Endothelial cell of umbilical vein (primary cell): ENCODE data around the gene TMEM151A.

Experiments used
- EZH2 ChIP-seq: IDR thresholded peaks from 2 replicates; pipeline ENCODE4 v1.6.1; 2012; ENCODE audit warnings: borderline replicate concordance, low read depth, mild to moderate bottlenecking, moderate library complexity, low read length, inconsistent platforms; ENCODE audit not compliant: severe bottlenecking
- FOS ChIP-seq: IDR thresholded peaks from 2 replicates; pipeline ENCODE4 v1.6.1; 2011; ENCODE audit warnings: mild to moderate bottlenecking, low read length, moderate library complexity, borderline replicate concordance; ENCODE audit not compliant: insufficient read depth
- GATA2 ChIP-seq: IDR thresholded peaks from 2 replicates; pipeline ENCODE4 v1.7.0; 2011; ENCODE audit warnings: low read depth, mild to moderate bottlenecking, moderate library complexity, mixed read lengths, low read length; ENCODE audit not compliant: insufficient read length, insufficient read depth
- JUN ChIP-seq: IDR thresholded peaks from 2 replicates; pipeline ENCODE4 v1.6.1; 2011; ENCODE audit warnings: borderline replicate concordance, low read depth; ENCODE audit not compliant: insufficient read length, insufficient read depth
- MAX ChIP-seq: IDR thresholded peaks from 2 replicates; pipeline ENCODE4 v1.6.1; 2011; ENCODE audit not compliant: insufficient read depth, insufficient read length
- MYC ChIP-seq: IDR thresholded peaks from one replicate; pipeline ENCODE4 v1.6.1; 2011; ENCODE audit warnings: mild to moderate bottlenecking, low read depth, low read length
- POLR2A ChIP-seq: IDR thresholded peaks from 2 replicates; pipeline ENCODE4 v1.6.1; 2012; ENCODE audit warnings: low read depth, mild to moderate bottlenecking, control low read depth, low read length
- POLR2AphosphoS5 ChIP-seq: IDR thresholded peaks from 2 replicates; pipeline ENCODE4 v1.6.1; 2012; ENCODE audit warnings: low read depth, mild to moderate bottlenecking, control low read depth, low read length, moderate library complexity; ENCODE audit not compliant: insufficient read depth
- TF ChIP-seq, protein P1 (sequence below), 2 donors: IDR thresholded peaks; 1 replicate in 1 of 2; 2 replicates in 1 of 2; pipeline ENCODE4 v1.5.1; 2011; ENCODE audit warnings: low read length in 2 of 2, mild to moderate bottlenecking in 2 of 2, moderate library complexity in 2 of 2, control low read depth in 1 of 2, inconsistent platforms in 1 of 2, low read depth in 1 of 2; ENCODE audit not compliant: insufficient read depth in 1 of 2; ENCODE audit errors: extremely low read depth in 1 of 2

GRCh38 chr11:66247801-66248200 is 43.9 kb upstream of the TMEM151A start:
- TF ChIP-seq, protein P1, sequence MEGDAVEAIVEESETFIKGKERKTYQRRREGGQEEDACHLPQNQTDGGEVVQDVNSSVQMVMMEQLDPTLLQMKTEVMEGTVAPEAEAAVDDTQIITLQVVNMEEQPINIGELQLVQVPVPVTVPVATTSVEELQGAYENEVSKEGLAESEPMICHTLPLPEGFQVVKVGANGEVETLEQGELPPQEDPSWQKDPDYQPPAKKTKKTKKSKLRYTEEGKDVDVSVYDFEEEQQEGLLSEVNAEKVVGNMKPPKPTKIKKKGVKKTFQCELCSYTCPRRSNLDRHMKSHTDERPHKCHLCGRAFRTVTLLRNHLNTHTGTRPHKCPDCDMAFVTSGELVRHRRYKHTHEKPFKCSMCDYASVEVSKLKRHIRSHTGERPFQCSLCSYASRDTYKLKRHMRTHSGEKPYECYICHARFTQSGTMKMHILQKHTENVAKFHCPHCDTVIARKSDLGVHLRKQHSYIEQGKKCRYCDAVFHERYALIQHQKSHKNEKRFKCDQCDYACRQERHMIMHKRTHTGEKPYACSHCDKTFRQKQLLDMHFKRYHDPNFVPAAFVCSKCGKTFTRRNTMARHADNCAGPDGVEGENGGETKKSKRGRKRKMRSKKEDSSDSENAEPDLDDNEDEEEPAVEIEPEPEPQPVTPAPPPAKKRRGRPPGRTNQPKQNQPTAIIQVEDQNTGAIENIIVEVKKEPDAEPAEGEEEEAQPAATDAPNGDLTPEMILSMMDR (IDR thresholded peaks at IDR 0.05; ENCODE audit: extremely low read depth in 1 of 2, insufficient read depth in 1 of 2, low read depth in 1 of 2, low read length in 2 of 2): no peak
- TF ChIP-seq POLR2AphosphoS5 (no peak), EZH2 (no peak), POLR2A (no peak), FOS (no peak), GATA2 (no peak), MAX (no peak), MYC (no peak), JUN (no peak)
